ENCODE results near the gene UCP3.

Gene UCP3

DNA sequence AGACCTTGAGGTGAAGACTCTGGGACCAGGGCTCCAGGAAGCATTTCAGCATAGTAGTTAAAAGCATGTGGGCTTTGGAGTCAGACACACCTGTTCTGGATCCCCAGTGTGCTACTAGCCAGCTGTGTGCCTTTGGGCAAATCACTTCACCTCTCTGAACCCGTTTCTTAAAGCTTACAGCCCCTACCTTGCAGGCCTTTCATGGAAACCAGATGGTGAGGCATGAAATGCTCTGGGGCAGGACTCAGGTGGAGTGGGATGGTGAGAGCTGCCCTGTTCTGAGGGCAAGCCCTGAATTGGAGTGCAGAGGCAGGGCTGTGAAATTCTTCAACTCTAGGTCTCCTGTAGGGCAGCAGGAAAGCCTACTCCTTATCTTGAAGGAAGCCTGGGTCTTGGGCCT lies 36.7 kb downstream of the UCP3 start:
- Histone ChIP-seq H3K4me1 (ENCODE audit: control insufficient read depth in 1 of 2, insufficient read depth in 2 of 2, low read length in 2 of 2) (peaks cover 0 to 4% of the 10 kb centered on the region in 2 donors), H3K4me3 (ENCODE audit: low read depth in 1 of 2, low read length in 2 of 2) (no peak overlapping the region), H3K36me3 (ENCODE audit: control insufficient read depth in 1 of 2, insufficient read depth in 2 of 2, low read length in 2 of 2) (peaks cover 16 to 27% of the 10 kb centered on the region in 2 donors), H3K27me3 (ENCODE audit: low read depth, low read length) (no peaks in the 10 kb centered on the region), H3K27ac (ENCODE audit: low read length) (no peak overlapping the region), H3K9me3 (ENCODE audit: control insufficient read depth in 1 of 2, low read length in 2 of 2) (no peaks in the 10 kb centered on the region)

DNA sequence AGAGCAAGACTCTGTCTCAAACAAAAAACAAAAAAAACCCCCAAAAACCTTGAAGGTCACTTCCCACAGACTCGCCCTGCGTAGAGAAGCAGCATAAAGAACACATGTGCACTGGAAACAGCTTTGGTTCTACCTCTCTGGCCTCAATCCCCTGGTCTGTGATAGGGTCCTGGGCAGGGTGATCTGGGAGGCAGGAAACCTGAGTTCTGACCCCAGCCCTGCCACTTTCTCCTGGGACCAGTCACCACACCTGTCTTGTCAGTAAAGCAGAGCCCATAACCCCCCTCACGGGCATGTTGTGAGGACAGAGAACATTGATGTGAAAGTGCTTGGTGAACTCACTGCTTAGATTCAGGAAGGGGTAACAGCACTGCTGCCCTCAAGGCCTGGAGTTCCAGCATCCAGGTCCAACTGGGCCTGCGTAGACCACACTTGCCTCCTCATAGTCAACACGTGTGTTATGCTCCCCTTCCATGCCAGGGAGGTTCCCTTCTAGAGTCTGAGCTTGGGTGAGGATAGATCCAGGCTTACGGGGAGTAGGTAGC lies 37.6 kb downstream of the UCP3 start:
- no peak overlapping the region for H3K27ac ChIP-seq (ENCODE audit: low read length)
- no peak overlapping the region for H3K4me3 ChIP-seq (ENCODE audit: low read depth in 1 of 2, low read length in 2 of 2)
- no peaks in the 10 kb centered on the region for H3K9me3 ChIP-seq (ENCODE audit: control insufficient read depth in 1 of 2, low read length in 2 of 2)
- peaks cover 6 to 17% of the 10 kb centered on the region in 2 donors for H3K36me3 ChIP-seq (ENCODE audit: control insufficient read depth in 1 of 2, insufficient read depth in 2 of 2, low read length in 2 of 2)
- peaks cover 0 to 4% of the 10 kb centered on the region in 2 donors for H3K4me1 ChIP-seq (ENCODE audit: control insufficient read depth in 1 of 2, insufficient read depth in 2 of 2, low read length in 2 of 2)
- H3K27me3 ChIP-seq (ENCODE audit: low read depth, low read length): no peaks in the 10 kb centered on the region

DNA sequence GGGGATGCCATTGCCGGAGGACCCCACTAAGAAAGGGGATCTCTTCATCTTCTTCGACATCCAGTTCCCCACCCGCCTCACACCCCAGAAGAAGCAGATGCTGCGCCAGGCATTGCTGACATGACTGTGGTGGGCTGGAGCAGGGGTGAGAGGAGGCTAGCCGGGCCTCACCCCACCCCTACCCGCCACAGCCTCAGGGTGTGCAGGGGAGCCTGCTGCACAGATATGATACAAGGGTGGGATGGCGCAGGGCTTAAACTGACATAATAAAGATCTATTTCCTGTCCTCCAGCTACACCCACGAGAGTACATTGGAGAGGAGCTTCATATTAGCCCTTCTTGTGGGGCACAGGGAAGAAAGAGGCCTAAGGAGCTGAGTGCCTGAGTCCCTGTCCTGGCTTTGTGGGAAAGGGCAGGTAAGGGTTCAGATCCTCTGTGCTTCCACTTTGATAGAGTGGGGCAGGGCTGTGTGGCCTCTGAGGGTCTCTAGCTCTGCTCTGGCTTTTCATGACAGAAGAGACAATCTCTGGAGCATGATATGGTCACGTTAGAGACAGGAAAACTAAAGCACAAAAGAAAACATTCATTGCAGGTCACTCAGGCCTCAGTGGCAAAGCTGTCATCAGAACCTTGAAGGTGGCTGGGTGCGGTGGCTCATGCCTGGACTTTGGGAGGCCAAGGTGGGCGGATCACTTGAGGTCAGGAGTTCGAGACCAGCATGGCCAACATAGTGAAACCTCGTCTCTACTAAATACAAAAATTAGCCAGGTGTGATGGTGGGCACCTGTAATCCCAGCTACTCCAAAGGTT lies 38.7 kb downstream of the UCP3 start:
- H3K27ac ChIP-seq (ENCODE audit: low read length): no peak overlapping the region
- peaks cover 4 to 8% of the 10 kb centered on the region in 2 donors for H3K36me3 ChIP-seq (ENCODE audit: control insufficient read depth in 1 of 2, insufficient read depth in 2 of 2, low read length in 2 of 2)
- H3K4me3 ChIP-seq (ENCODE audit: low read depth in 1 of 2, low read length in 2 of 2): no peak overlapping the region
- H3K4me1 ChIP-seq (ENCODE audit: control insufficient read depth in 1 of 2, insufficient read depth in 2 of 2, low read length in 2 of 2): peaks cover 0 to 5% of the 10 kb centered on the region in 2 donors
- no peaks in the 10 kb centered on the region for H3K27me3 ChIP-seq (ENCODE audit: low read depth, low read length)
- no peaks in the 10 kb centered on the region for H3K9me3 ChIP-seq (ENCODE audit: control insufficient read depth in 1 of 2, low read length in 2 of 2)

DNA sequence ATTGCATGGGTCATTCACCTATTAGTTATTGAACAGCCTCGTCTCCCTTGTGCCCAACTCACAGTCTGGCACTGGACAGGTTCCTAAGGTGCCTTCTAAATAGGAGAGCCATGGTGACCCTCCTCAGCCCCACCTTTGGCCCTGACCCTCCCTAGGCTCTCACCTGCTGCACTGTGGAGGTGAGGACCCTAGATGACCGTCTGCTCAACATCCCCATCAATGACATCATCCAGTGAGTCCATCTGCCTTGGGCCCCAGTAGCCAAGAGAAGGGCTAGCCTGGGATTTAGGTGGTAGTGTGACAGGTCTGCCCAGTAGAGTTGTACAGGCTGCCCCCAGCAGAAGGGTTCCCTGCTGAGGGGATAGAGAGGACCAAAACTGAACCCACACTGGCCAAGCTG lies 39.8 kb downstream of the UCP3 start:
- Histone ChIP-seq H3K36me3 (ENCODE audit: control insufficient read depth in 1 of 2, insufficient read depth in 2 of 2, low read length in 2 of 2) (no peaks in the 10 kb centered on the region), H3K9me3 (ENCODE audit: control insufficient read depth in 1 of 2, low read length in 2 of 2) (no peaks in the 10 kb centered on the region), H3K4me3 (ENCODE audit: low read depth in 1 of 2, low read length in 2 of 2) (no peak overlapping the region), H3K4me1 (ENCODE audit: control insufficient read depth in 1 of 2, insufficient read depth in 2 of 2, low read length in 2 of 2) (peaks cover 0 to 10% of the 10 kb centered on the region in 2 donors), H3K27ac (ENCODE audit: low read length) (no peak overlapping the region), H3K27me3 (ENCODE audit: low read depth, low read length) (no peaks in the 10 kb centered on the region)

DNA sequence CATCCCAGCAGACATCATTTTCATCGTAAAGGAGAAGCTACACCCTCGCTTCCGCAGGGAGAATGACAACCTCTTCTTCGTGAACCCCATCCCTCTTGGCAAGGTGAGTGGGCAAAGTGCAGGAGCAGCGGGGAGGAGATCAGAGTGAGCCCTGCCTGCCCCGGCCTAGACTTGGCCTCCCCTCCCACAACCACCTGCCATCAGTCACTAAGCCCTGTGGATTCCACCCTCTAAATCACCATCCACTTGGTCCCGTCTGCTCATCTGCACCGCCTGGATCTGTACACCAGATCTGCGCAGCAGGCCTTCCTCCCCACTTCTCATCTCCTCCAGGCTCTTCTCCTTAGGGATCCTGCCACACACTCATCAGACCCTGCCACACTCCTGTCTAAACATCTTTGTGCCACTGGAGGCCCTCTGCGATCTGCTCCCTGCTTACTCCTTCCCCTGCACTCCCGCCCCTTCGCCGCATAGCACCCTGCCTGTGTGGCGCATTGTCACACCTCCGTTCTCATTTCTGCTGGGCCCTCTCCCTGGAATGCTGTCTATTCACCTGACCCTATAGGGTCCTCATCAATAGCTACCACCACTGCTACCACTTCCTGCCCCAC lies 40.4 kb downstream of the UCP3 start:
- H3K36me3 ChIP-seq (ENCODE audit: control insufficient read depth in 1 of 2, insufficient read depth in 2 of 2, low read length in 2 of 2): no peaks in the 10 kb centered on the region
- no peaks in the 10 kb centered on the region for H3K9me3 ChIP-seq (ENCODE audit: control insufficient read depth in 1 of 2, low read length in 2 of 2)
- no peak overlapping the region for H3K27ac ChIP-seq (ENCODE audit: low read length)
- no peaks in the 10 kb centered on the region for H3K27me3 ChIP-seq (ENCODE audit: low read depth, low read length)
- no peak overlapping the region for H3K4me3 ChIP-seq (ENCODE audit: low read depth in 1 of 2, low read length in 2 of 2)
- H3K4me1 ChIP-seq (ENCODE audit: control insufficient read depth in 1 of 2, insufficient read depth in 2 of 2, low read length in 2 of 2): peaks cover 0 to 11% of the 10 kb centered on the region in 2 donors

DNA sequence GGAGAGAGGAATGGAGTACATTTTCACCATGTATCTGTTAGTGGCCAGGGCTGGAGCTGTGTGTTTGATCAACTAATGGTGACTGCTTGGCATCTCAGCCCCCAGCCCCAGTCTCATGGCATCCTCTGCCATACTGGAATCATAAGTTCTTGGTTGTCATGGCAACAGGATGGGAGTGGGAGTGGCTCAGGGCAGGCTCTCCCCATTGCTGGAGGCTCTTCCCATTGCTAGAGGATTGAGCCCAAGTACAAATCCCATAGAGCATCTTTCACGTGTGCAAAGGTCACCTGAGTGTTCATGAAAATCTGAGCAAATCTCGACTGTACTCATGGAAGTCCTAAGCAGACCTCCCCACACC lies 43.1 kb downstream of the UCP3 start:
- peaks cover 0 to 11% of the 10 kb centered on the region in 2 donors for H3K4me1 ChIP-seq (ENCODE audit: control insufficient read depth in 1 of 2, insufficient read depth in 2 of 2, low read length in 2 of 2)
- H3K9me3 ChIP-seq (ENCODE audit: control insufficient read depth in 1 of 2, low read length in 2 of 2): no peaks in the 10 kb centered on the region

DNA sequence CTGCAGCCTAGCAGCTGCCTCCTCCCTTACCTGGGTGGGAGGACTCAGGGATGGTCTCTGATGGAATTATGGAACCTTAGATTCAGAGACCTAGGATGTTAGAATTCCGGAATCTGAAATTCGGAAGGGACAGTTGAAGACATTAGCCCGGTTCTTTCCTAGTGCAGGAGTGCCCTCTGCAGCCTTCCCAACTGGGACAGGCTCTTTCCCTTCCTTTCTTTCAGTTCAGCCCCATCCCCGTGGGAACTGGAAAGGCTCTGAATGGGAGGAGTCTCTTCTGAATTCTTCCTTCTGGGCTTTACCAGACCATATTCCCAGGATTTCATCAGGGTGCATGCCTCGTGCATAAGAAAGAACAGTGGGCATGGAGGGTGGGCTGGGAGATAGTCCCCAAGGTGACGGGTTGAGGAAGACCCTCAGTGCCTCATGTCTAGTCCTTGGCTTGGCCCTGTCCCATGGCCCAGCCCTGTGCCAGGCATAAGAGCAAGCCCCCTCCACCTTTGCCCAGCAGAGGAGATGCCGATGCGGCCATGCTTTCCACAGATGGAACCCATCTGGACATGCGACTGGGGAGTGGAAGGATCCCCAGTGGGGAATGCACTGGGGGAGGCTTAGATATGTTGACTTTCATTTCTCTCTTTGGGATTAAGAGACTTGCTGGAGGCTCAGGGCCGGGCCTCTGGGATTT lies 43.7 kb downstream of the UCP3 start:
- no peak overlapping the region for H3K4me3 ChIP-seq (ENCODE audit: low read depth in 1 of 2, low read length in 2 of 2)
- H3K9me3 ChIP-seq (ENCODE audit: control insufficient read depth in 1 of 2, low read length in 2 of 2): no peaks in the 10 kb centered on the region
- H3K27me3 ChIP-seq (ENCODE audit: low read depth, low read length): no peaks in the 10 kb centered on the region
- no peaks in the 10 kb centered on the region for H3K36me3 ChIP-seq (ENCODE audit: control insufficient read depth in 1 of 2, insufficient read depth in 2 of 2, low read length in 2 of 2)
- H3K27ac ChIP-seq (ENCODE audit: low read length): no peak overlapping the region
- peaks cover 0 to 11% of the 10 kb centered on the region in 2 donors for H3K4me1 ChIP-seq (ENCODE audit: control insufficient read depth in 1 of 2, insufficient read depth in 2 of 2, low read length in 2 of 2)

More for the DNA sequence above, 43.1 kb downstream of the UCP3 start:
- H3K36me3 ChIP-seq (ENCODE audit: control insufficient read depth in 1 of 2, insufficient read depth in 2 of 2, low read length in 2 of 2): no peaks in the 10 kb centered on the region
- H3K4me3 ChIP-seq (ENCODE audit: low read depth in 1 of 2, low read length in 2 of 2): no peak overlapping the region
- no peaks in the 10 kb centered on the region for H3K27me3 ChIP-seq (ENCODE audit: low read depth, low read length)
- H3K27ac ChIP-seq (ENCODE audit: low read length): no peak overlapping the region

DNA sequence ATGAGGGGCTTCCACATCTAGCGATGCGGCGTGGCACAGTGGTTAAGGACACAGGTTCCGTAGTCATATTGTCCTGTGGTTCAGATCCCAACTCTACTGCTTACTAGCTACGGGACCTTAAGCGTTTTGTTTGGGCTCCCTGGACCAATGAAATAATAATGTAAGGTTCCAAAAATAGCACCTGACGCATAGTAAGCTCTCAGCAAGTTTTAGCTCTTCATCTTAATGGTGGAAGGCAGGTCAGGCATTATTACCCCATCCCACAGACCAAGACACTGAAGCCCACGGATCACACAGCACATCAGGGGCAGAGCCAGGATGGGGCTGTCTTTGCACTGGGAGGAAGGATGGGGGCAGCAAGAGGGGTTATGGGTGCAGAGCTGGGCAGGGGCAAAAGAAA lies 45.0 kb downstream of the UCP3 start:
- peaks cover 0 to 11% of the 10 kb centered on the region in 2 donors for H3K4me1 ChIP-seq (ENCODE audit: control insufficient read depth in 1 of 2, insufficient read depth in 2 of 2, low read length in 2 of 2)
- H3K9me3 ChIP-seq (ENCODE audit: control insufficient read depth in 1 of 2, low read length in 2 of 2): no peaks in the 10 kb centered on the region
- no peak overlapping the region for H3K27ac ChIP-seq (ENCODE audit: low read length)
- no peak overlapping the region for H3K4me3 ChIP-seq (ENCODE audit: low read depth in 1 of 2, low read length in 2 of 2)
- no peaks in the 10 kb centered on the region for H3K36me3 ChIP-seq (ENCODE audit: control insufficient read depth in 1 of 2, insufficient read depth in 2 of 2, low read length in 2 of 2)
- H3K27me3 ChIP-seq (ENCODE audit: low read depth, low read length): no peaks in the 10 kb centered on the region

DNA sequence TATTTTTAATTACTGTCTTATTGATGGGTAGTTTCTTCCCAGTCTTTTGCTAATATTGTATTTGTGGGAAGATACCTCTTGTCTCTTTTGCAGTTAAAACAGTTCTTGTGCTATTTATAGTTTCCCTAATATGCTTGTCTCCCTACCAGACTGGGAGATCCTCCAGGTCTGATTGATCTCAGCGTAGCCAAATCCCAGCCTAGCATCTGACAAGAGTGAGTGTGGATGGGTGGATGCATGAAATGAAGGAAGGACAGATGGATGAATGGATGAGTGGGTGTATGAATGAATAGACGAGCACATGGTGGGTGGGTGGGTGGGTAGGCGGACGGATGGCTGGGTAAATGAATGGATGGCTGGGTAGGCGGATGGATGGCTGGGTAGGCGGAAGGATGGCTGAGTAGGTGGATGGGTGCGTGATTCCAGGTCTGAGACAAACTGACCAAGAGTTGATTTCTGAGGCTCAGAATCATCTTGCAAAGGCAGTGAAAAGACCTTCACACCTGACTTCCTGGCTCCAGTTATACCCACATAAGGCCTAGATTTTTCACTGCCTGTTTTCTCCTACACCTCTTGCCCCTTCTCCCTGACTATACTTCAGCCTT lies 46.7 kb downstream of the UCP3 start:
- Histone ChIP-seq H3K27me3 (ENCODE audit: low read depth, low read length) (no peaks in the 10 kb centered on the region), H3K4me3 (ENCODE audit: low read depth in 1 of 2, low read length in 2 of 2) (no peak overlapping the region), H3K36me3 (ENCODE audit: control insufficient read depth in 1 of 2, insufficient read depth in 2 of 2, low read length in 2 of 2) (no peaks in the 10 kb centered on the region), H3K4me1 (ENCODE audit: control insufficient read depth in 1 of 2, insufficient read depth in 2 of 2, low read length in 2 of 2) (peaks cover 0 to 11% of the 10 kb centered on the region in 2 donors), H3K9me3 (ENCODE audit: control insufficient read depth in 1 of 2, low read length in 2 of 2) (no peaks in the 10 kb centered on the region), H3K27ac (ENCODE audit: low read length) (no peak overlapping the region)

DNA sequence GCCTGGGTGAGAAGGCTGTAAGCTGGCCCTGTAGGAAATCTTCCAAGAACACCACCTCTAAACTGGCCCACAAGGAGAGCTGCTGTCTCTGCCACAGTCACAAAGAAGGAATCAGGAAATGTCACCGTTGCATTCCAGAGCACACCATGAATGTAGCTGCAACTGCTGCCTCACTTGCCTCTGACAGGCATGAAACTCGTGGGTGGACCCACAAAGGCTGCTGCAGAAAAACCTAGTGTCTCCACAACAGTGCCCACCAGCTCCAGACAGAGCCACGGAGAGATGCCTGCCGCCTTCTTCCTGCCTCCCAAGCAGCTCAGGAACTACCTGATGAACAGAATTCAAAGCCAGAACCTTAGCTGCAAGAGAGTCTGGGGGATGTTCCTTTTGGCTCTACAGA lies 47.6 kb downstream of the UCP3 start:
- Histone ChIP-seq H3K4me3 (ENCODE audit: low read depth in 1 of 2, low read length in 2 of 2) (no peak overlapping the region), H3K36me3 (ENCODE audit: control insufficient read depth in 1 of 2, insufficient read depth in 2 of 2, low read length in 2 of 2) (no peaks in the 10 kb centered on the region), H3K4me1 (ENCODE audit: control insufficient read depth in 1 of 2, insufficient read depth in 2 of 2, low read length in 2 of 2) (peaks cover 0 to 11% of the 10 kb centered on the region in 2 donors), H3K27me3 (ENCODE audit: low read depth, low read length) (no peaks in the 10 kb centered on the region), H3K9me3 (ENCODE audit: control insufficient read depth in 1 of 2, low read length in 2 of 2) (no peaks in the 10 kb centered on the region), H3K27ac (ENCODE audit: low read length) (no peak overlapping the region)
